ENCODE results near the gene ISOC2. TPM values are rescaled to one million over a fixed set of nuclear protein-coding genes. Genes with fewer than 3 reads are reported as not detected.

Gene ISOC2
- total RNA-seq, 6 experiments from 2014 or later: 69.4 to 222 (median 100) TPM

DNA sequence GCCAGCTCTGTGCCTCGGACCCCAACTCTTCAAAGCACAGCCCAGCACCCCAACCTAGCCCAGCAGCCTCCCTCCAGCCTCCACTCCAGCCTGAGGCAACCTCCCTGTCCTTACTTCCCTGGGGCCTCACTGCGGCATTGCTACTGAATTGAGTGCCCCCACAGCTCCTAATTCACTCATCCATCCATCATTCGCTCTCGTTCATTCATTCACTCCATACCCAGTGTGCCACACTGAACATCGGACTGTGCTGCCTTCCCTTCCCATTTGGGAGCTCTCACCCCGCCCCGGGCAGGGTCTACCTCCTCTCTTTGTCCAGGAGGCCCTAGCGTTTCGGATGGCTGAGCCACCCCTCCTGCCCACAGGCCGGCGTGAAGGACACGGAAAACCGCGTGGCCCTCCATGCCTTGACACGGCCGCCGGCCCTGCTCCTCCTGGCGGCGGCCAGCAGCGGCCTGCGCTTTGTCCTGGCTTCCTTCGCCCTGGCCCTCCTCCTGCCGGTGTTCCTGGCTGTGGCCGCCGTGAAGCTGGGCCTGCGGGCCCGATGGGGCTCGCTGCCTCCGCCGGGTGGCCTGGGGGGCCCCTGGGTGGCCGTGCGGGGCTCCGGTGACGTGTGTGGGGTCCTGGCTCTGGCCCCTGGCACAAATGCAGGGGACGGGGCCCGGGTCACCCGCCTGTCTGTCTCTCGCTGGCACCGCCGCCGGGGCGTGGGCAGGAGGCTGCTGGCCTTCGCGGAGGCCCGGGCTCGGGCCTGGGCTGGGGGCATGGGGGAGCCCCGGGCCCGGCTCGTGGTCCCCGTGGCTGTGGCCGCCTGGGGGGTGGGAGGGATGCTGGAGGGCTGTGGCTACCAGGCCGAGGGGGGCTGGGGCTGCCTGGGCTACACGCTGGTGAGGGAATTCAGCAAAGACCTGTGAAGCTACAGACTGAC lies 24.9 kb upstream of the ISOC2 start:
- Histone ChIP-seq H3K9me3 (no peaks in the 10 kb centered on the region), H3K27ac (peak overlapping the region in 1 of 3 donors; percentile 38), H3K4me3 (no peak overlapping the region), H3K36me3 (peaks cover 0 to 6% (median 1%) of the 10 kb centered on the region in 4 donors), H3K27me3 (no peaks in the 10 kb centered on the region), H3K4me1 (peaks cover 0 to 6% (median 0%) of the 10 kb centered on the region in 4 donors)
- DNase-seq (no peak), ATAC-seq (no peak)
- 87% methylated on average over 18 of the region's 53 CpGs for WGBS (ENCODE audit: insufficient coverage, low coverage, low lambda C conversion rate, missing lambda C conversion rate)
- intact Hi-C loops (cut with DNase I): no loop called here
- TF ChIP-seq, protein P1, sequence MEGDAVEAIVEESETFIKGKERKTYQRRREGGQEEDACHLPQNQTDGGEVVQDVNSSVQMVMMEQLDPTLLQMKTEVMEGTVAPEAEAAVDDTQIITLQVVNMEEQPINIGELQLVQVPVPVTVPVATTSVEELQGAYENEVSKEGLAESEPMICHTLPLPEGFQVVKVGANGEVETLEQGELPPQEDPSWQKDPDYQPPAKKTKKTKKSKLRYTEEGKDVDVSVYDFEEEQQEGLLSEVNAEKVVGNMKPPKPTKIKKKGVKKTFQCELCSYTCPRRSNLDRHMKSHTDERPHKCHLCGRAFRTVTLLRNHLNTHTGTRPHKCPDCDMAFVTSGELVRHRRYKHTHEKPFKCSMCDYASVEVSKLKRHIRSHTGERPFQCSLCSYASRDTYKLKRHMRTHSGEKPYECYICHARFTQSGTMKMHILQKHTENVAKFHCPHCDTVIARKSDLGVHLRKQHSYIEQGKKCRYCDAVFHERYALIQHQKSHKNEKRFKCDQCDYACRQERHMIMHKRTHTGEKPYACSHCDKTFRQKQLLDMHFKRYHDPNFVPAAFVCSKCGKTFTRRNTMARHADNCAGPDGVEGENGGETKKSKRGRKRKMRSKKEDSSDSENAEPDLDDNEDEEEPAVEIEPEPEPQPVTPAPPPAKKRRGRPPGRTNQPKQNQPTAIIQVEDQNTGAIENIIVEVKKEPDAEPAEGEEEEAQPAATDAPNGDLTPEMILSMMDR (IDR thresholded peaks at IDR 0.05): no peak
- no peak for TF ChIP-seq POLR2A (IDR thresholded peaks at IDR 0.05)

- ATAC-seq: no peak
- no peaks in the 10 kb centered on the region for H3K27me3 ChIP-seq
- intact Hi-C loops (cut with DNase I): no loop called here
- WGBS (ENCODE audit: insufficient coverage, low coverage, low lambda C conversion rate, missing lambda C conversion rate): 8% methylated on average over 5 of the region's 18 CpGs
- TF ChIP-seq POLR2A (IDR thresholded peaks at IDR 0.05): no peak
- TF ChIP-seq, protein P1 (IDR thresholded peaks at IDR 0.05): no peak
- no peaks in the 10 kb centered on the region for H3K9me3 ChIP-seq
- no peak overlapping the region for H3K27ac ChIP-seq
- DNase-seq: no peak
- H3K4me1 ChIP-seq: peaks cover 0 to 6% (median 0%) of the 10 kb centered on the region in 4 donors
- peak overlapping the region in 1 of 3 donors; percentile 51 for H3K4me3 ChIP-seq
- peaks cover 0 to 6% (median 1%) of the 10 kb centered on the region in 4 donors for H3K36me3 ChIP-seq
Observed at GRCh38 chr19:55485439-55486011, 24.1 kb upstream of the ISOC2 start.

DNA sequence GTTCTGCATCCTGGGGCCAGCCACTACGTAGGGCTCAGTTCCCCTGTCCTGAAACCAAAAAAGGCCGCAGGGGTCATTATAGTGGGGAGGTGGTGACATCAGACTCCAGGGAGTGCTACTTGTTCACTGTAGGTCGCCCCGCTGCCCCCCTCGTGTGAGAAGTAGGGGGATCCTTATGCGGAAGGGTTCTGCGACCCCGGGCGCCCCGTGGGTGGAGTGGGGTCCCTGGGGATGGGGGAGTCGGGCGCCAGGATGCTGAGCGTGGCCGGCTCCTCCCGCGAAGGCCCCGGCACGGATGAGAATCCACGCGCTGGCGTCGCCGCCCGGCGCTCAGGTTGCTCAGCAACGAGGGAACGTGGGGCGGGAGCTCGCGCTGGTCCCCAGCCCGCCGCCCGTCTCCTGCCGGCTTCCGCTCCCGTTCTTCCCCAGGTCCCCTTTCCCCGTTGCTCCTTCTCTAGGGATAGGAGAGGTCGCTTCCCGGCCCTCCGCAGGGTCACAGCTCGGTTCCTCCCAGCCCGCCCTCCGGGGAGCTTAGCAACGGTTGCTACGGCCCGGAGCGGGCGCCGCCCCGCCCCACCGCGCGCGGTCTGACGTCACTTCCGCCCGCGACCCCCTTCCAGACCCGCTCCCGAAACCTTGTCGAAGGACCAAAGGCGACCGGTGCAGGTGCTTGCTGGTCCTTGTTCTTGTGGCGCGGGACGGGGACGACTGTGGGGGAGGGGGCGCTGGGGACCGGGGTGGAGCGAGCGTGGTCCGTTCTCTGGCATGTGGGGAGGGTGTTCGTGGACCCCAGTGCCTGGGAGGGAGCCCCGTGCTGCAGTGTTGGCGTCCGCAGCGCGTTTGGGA lies 23.4 kb upstream of the ISOC2 start, which contains the start of gene NAT14:
Gene NAT14, plus strand, starts transcription at position 596 of the 846 bp plus-strand sequence. CDS start 521 bp downstream, outside the sequence.
- Histone ChIP-seq H3K27me3 (no peaks in the 10 kb centered on the region), H3K27ac (peak within 1 kb of the TSS in 1 of 3 donors; percentile 26), H3K4me1 (peaks cover 0 to 6% (median 0%) of the 10 kb centered on the region in 4 donors), H3K36me3 (peaks cover 0 to 6% (median 1%) of the 10 kb centered on the region in 4 donors), H3K9me3 (no peaks in the 10 kb centered on the region), H3K4me3 (peak within 1 kb of the TSS; percentile 31 to 51 (median 33))
- WGBS (ENCODE audit: insufficient coverage, low coverage, low lambda C conversion rate, missing lambda C conversion rate): 2% methylated on average over 7 of the region's 78 CpGs
- peak; percentile 43 for TF ChIP-seq POLR2A (IDR thresholded peaks at IDR 0.05)
- TF ChIP-seq, protein P1 (IDR thresholded peaks at IDR 0.05): no peak
- intact Hi-C loops (cut with DNase I): no loop called here
- ATAC-seq: peak in 3 of 4 donors; percentile 30 to 49 (median 45)
- DNase-seq: no peak

All from right lobe of liver (tissue), 6 donors.